HG02981 (cell line): ENCODE results near the gene TOR1B.

Source experiments
- ATAC-seq: cut with Tn5 transposase; IDR thresholded peaks from one replicate; pipeline ENCODE4 v1.9.1; 2021; ENCODE audit warnings: mild to moderate bottlenecking, moderate library complexity; ENCODE audit not compliant: unreplicated experiment

Gene TOR1B

GRCh38 chr9:129839324-129840023 is 36.5 kb downstream of the TOR1B start:
- no peak for ATAC-seq

GRCh38 chr9:129840034-129840433 is 37.0 kb downstream of the TOR1B start:
- no peak for ATAC-seq

GRCh38 chr9:129841071-129841470 is 38.1 kb downstream of the TOR1B start:
- no peak for ATAC-seq

GRCh38 chr9:129845373-129845772 is 42.4 kb downstream of the TOR1B start:
- no peak for ATAC-seq

- ATAC-seq, result no peak
Measured at GRCh38 chr9:129848712-129849441, 45.9 kb downstream of the TOR1B start.

- ATAC-seq, result no peak
Measured at GRCh38 chr9:129849901-129850300, 46.9 kb downstream of the TOR1B start.

- no peak for ATAC-seq
Measured at GRCh38 chr9:129850821-129851550, 48.0 kb downstream of the TOR1B start.

GRCh38 chr9:129851821-129852220 is 48.8 kb downstream of the TOR1B start:
- no peak for ATAC-seq

- no peak for ATAC-seq
Measured at GRCh38 chr9:129852579-129852978, 49.6 kb downstream of the TOR1B start.

- ATAC-seq, result no peak
Measured at GRCh38 chr9:129853614-129854013, 50.6 kb downstream of the TOR1B start.

GRCh38 chr9:129854588-129855110 is 51.7 kb downstream of the TOR1B start:
- ATAC-seq, result no peak

- ATAC-seq, result no peak
Measured at GRCh38 chr9:129857207-129857606, 54.2 kb downstream of the TOR1B start.

GRCh38 chr9:129858167-129858962 is 55.4 kb downstream of the TOR1B start:
- no peak for ATAC-seq
